Right cardiac atrium (tissue), 5 donors: ENCODE data around the gene COL21A1. TPM values are rescaled to one million over a fixed set of nuclear protein-coding genes. Genes with fewer than 3 reads are reported as not detected.

Experiments used
- ATAC-seq, 2 donors: fragments of 200-7000 bp; cut with Tn5 transposase; one replicate each; pipeline versions ENCODE4 v1.8.0 to v1.9.1; 2020; ENCODE audit warnings: moderate library complexity in 2 of 2, mild to moderate bottlenecking in 1 of 2
- DNase-seq, 3 donors: peaks; one replicate each; pipeline ENCODE4 v3.0.0-alpha.2; 2020
- H3K27ac ChIP-seq: one replicate; pipeline ENCODE4 v1.5.1; 2013; ENCODE audit warnings: mild to moderate bottlenecking, low read length, control low read depth, moderate library complexity
- H3K27me3 ChIP-seq: one replicate; pipeline ENCODE4 v1.6.1; 2013; ENCODE audit not compliant: control insufficient read depth, insufficient read depth
- H3K4me1 ChIP-seq: one replicate; pipeline ENCODE4 v1.6.1; 2013; ENCODE audit warnings: low read length; ENCODE audit not compliant: control insufficient read depth, insufficient read depth
- H3K4me3 ChIP-seq: one replicate; pipeline ENCODE4 v1.5.1; 2013; ENCODE audit warnings: low read length, control low read depth
- H3K9me3 ChIP-seq: one replicate; pipeline ENCODE4 v1.6.1; 2013; ENCODE audit warnings: low read length; ENCODE audit not compliant: control insufficient read depth
- WGBS: extraction: QIAGEN DNeasy Blood & Tissue Kit; methylation state at CpG from one replicate; pipeline ENCODE4 v1.1.7; 2013; 5-methylcytosine and 5-hydroxymethylcytosine counted together
- intact Hi-C, 4 donors: fragments of 100-400 bp; cut with DNase I; formaldehyde crosslinking; loops; one replicate each; pipeline versions ENCODE4 v1.11.0 to v1.14.0; 2022 to 2023
- polyA plus RNA-seq: library from polyadenylated mRNA; stranded (reverse); fragments of 200-250 nt; gene quantifications from one replicate; pipeline ENCODE4 v1.2.3, GENCODE V29; 2013
- total RNA-seq, 4 donors: library from RNA; stranded (reverse); fragmentation: NEBNext Ultra II Directional; extraction: Animal tissue kit (Norgen Biotek cat#: 25700); gene quantifications; one replicate each; pipeline ENCODE4 v1.2.1, GENCODE V29; 2021
- donor health status: healthy with polysubstance abuse.
- donor health status: DM: no; HTN: yes; CAD: no.
- donor health status: DM: no; HTN: no; CAD: no.
- donor health status: DM: no; HTN: yes; CAD: no; lungs with severe emphysema.
- donor health status: DM: yes; HTN: yes; CAD: no.

COL21A1 gene
- total and polyA plus RNA-seq, 5 donors = 11.1 to 25.2 (median 19.9) TPM

DNA sequence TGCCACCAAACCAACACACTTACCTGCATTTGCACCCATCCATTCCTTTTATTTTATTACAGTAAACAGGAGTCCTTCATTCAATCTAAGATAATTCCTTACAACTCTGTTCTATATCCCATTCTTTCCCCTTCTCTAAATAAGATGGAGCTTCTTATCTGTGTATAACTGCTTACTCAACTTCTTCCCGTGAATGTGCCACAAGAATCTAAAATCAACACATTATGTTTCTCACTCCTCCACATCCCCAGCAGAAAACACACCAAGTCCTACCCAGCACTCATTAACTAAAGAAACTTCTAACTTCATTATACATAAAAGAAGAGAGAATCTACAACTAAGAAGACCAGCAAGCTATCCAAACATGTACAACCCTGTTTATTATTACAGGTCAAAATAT lies 141.1 kb downstream of the COL21A1 start:
- 43% methylated on average over 1 of the region's 1 CpG for WGBS
- ATAC-seq (no peak), DNase-seq (no peak)

DNA sequence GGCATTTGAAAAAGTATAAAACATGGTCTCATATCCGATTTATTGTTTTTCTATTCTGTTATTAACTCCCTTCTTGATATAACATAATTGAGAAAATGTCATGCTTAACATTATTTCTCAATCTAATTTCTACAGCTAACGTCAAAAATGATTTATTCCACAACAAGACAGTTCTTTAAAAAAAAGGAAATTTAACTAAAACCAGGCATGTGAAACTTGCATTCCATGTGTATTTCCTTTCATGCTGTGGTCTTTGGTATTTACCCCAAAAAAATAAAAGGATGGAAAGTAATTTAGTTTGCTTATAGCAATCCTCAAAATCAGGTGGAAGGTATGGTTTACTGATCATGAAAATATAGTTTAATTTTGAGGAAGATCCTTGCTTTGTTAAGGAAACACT lies 142.8 kb downstream of the COL21A1 start:
- no peaks in the 10 kb centered on the region for H3K9me3 ChIP-seq
- H3K27me3 ChIP-seq = no peaks in the 10 kb centered on the region
- no peaks in the 10 kb centered on the region for H3K4me1 ChIP-seq
- DNase-seq (no peak), ATAC-seq (no peak)
- no peak overlapping the region for H3K4me3 ChIP-seq
- intact Hi-C loops = no loop called here
- H3K27ac ChIP-seq = no peak overlapping the region
- 76% methylated on average over 2 of the region's 2 CpGs for WGBS

More for the DNA sequence above, 141.1 kb downstream of the COL21A1 start:
- no peak overlapping the region for H3K4me3 ChIP-seq
- no peaks in the 10 kb centered on the region for H3K4me1 ChIP-seq
- H3K9me3 ChIP-seq = no peaks in the 10 kb centered on the region
- H3K27me3 ChIP-seq = no peaks in the 10 kb centered on the region
- intact Hi-C loops = no loop called here
- no peak overlapping the region for H3K27ac ChIP-seq

DNA sequence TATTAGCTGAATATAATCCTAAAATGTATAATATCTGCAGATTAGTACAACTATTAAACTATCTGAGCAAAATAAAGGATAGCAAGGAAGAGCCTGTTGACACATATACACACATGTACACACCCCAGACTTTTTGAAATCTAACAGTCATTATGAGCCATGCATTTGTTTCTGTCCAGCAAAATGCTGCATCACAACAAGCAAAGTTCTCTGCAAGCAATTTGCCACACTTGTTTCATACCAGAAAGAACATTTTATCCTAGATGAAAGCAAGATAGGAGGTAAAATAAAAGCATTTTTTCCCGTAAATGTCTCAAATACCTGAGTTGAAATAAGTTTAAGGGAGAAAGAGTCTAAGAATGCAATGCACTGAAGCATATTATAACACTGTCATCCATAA lies 145.2 kb downstream of the COL21A1 start:
- Histone ChIP-seq H3K4me1 (no peaks in the 10 kb centered on the region), H3K27me3 (no peaks in the 10 kb centered on the region), H3K27ac (no peak overlapping the region), H3K9me3 (no peaks in the 10 kb centered on the region), H3K4me3 (no peak overlapping the region)
- ATAC-seq (no peak), DNase-seq (no peak)
- WGBS = 88% methylated on average over 1 of the region's 1 CpG
- intact Hi-C loops = no loop called here

DNA sequence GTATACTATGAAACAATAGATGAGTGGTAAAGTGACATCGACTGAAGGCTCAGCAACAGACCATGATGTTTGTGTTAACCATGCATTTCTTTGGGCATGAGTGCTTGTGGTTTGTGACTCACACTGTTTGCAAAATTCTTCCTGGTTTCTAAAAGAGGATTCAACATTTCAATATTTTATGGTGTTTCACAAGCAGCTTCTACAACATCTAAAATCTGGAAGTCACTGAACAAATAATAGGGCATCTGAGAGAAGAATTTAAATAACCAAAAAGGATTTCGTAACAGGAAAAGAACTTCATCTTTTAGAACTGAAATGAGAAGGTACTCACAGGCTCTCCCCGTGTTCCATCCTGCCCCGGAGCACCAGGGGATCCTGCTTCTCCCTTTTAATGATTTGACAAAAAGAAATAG lies 146.2 kb downstream of the COL21A1 start:
- Histone ChIP-seq H3K4me1 (no peaks in the 10 kb centered on the region), H3K4me3 (no peak overlapping the region), H3K9me3 (no peaks in the 10 kb centered on the region), H3K27me3 (no peaks in the 10 kb centered on the region), H3K27ac (no peak overlapping the region)
- DNase-seq = no peak
- ATAC-seq = no peak
- 76% methylated on average over 4 of the region's 4 CpGs for WGBS
- intact Hi-C loops = no loop called here

DNA sequence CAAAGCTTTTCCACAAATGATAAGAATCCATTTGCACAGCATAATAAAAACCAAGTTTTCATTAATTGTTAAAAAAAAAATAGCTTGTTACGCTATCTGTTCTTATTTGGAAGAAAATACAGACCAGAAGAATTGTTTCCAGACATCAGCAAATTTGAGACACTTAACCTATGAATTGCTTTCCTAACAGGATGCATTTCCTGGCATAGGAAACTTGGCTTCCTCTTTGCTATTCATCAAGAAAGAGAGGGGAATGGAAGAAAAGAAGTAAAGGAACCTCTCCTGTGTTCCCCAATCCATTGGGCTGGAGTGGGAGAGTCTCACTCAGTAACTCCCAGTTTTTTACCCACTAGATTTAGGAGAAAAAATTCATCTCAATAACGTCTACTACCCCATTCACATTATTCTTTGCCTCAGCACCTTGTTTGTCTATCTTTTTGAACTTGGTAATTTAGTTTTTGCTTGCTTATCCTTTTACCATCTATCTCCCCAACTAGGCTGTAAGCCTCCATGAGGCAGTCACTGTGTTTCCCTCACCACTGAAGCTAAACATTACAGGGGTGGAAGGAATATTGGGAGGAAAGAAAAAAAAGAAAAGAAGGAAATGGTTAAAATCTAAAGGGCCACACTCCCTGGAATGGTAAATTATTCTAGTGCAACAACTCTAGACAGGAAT lies 150.3 kb downstream of the COL21A1 start:
- no peak for ATAC-seq
- no peak for DNase-seq
- WGBS = 64% methylated on average over 2 of the region's 2 CpGs
- Histone ChIP-seq H3K9me3 (no peaks in the 10 kb centered on the region), H3K27me3 (no peaks in the 10 kb centered on the region), H3K4me1 (no peaks in the 10 kb centered on the region), H3K27ac (no peak overlapping the region), H3K4me3 (no peak overlapping the region)
- intact Hi-C loops = no loop called here

DNA sequence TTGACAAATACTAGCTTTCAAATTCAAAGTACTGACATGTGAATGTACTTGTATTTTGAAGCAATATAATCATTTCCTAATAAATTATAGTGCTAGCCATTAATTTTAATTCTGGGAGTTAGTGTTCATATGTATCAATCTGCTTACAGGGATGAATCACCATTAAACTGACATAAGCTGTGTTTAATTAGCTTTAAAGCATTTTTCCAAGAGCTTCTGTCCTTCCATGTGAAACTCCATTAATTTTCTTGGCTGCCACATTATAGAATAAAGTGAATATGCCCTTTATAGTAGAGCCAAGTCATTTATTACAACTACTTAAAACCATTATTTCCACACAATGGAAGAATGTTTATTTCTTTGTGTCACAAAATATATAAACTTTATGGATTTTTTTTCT lies 150.8 kb downstream of the COL21A1 start:
- no peaks in the 10 kb centered on the region for H3K9me3 ChIP-seq
- DNase-seq (no peak), ATAC-seq (no peak)
- H3K27ac ChIP-seq = no peak overlapping the region
- H3K27me3 ChIP-seq = no peaks in the 10 kb centered on the region
- no peaks in the 10 kb centered on the region for H3K4me1 ChIP-seq
- intact Hi-C loops = no loop called here
- no peak overlapping the region for H3K4me3 ChIP-seq

DNA sequence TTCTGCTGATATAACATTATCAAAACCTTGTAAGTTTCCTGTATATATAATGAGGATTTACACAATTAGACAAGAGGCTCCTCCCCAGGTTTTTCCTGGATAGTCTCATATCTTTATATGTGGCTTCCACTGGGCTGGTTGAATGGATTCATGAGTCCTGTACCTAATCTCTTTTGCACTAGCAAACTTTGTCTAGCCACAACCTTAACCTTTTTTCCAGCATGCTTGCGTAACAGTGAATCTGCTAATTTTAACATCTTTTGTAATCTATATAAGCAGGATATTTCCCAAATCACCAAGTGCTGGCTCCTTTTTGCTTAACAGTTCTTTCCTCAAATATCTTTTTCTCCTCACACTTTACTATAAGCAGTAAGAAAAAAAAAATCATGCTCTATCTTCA lies 153.6 kb downstream of the COL21A1 start:
- 92% methylated on average over 1 of the region's 1 CpG for WGBS
- ATAC-seq = no peak

DNA sequence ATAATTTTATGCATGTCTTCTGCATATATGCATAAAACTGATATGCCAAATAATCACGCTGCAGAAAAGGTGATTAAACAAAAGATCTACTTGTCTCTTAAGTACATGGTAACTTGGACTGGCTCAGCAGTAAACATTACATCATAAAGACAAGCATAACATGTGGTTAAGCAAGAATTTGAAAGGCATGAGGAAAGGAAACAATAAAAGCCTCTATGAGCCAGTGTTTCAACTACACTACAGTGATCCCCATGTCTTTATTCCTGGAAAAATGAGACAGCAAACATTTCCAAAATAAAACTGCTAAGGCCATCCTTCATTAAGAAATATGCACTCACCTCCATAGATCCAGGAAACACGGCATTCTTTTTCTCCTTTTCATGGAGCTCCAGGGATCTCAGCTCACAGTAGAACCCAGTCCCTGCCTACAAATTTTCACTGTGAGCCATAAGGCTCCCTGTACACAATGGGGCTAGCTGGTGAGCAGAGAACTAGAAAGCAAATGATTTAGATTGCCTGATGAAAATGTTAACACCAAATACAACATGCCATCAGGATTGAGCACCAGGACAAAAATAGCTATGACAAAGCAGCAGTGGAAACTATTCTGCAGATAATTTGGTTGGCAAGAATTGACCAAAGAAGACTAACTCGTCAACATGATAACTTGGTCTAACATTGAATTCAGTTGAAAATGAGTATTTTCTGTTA lies 156.1 kb downstream of the COL21A1 start:
- H3K27me3 ChIP-seq = no peaks in the 10 kb centered on the region
- peak overlapping the region; percentile 86 for H3K27ac ChIP-seq
- WGBS = 42% methylated on average over 3 of the region's 3 CpGs
- H3K9me3 ChIP-seq = no peaks in the 10 kb centered on the region
- peak; percentile 60 to 63 for ATAC-seq
- DNase-seq = no peak
- H3K4me1 ChIP-seq = peaks cover 2% of the 10 kb centered on the region
- H3K4me3 ChIP-seq = peak overlapping the region; percentile 48
- intact Hi-C loops = no loop called here

More for the DNA sequence above, 153.6 kb downstream of the COL21A1 start:
- Histone ChIP-seq H3K4me1 (no peaks in the 10 kb centered on the region), H3K9me3 (no peaks in the 10 kb centered on the region), H3K4me3 (no peak overlapping the region), H3K27ac (no peak overlapping the region), H3K27me3 (no peaks in the 10 kb centered on the region)
- DNase-seq = no peak
- intact Hi-C loops = no loop called here

DNA sequence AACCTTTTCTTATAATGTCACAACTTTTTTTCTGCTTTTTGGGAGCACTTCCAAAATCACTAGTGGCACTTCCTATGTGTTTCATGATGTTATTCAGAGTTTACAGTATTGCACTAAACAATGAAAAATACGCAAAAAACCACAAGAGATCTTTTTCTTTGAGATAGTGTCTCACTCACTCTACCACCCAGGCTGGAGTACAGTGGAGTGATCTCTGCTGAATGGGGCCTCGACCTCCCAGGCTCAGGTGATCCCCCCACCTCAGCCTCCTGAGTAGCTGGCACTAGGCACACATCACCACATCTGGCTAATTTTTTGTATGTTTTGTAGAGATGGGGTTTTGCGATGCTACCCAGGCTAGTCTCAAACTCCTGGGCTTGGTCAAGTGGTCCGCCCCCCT lies 158.7 kb downstream of the COL21A1 start:
- H3K27me3 ChIP-seq = no peaks in the 10 kb centered on the region
- peak in 1 of 3 donors; percentile 28 for DNase-seq
- WGBS = 88% methylated on average over 4 of the region's 4 CpGs
- H3K4me1 ChIP-seq = peaks cover 2% of the 10 kb centered on the region
- no peak for ATAC-seq
- H3K4me3 ChIP-seq = no peak overlapping the region
- no peaks in the 10 kb centered on the region for H3K9me3 ChIP-seq
- no peak overlapping the region for H3K27ac ChIP-seq
- intact Hi-C loops = no loop called here

DNA sequence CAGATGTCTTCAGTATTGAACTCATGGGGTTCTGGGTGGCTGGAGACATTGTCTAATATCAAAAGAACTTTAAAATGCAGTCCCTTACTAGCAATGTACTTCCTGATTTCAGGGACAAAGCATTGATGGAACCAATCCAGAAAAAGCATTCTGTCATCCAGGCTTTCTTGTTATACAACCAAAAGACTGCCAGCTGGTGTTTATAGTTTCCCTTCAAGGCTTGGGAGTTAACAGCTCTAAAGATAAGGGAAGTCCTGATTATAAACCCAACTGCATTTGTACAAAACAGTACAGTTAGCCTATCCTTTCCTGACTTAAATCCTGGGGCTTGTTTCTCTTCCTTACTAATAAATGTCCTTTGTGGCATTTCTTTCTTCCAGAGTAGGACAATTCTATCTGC lies 160.0 kb downstream of the COL21A1 start:
- Histone ChIP-seq H3K27me3 (no peaks in the 10 kb centered on the region), H3K27ac (no peak overlapping the region), H3K4me1 (peaks cover 2% of the 10 kb centered on the region), H3K4me3 (no peak overlapping the region), H3K9me3 (no peaks in the 10 kb centered on the region)
- ATAC-seq = peak; percentile 21 to 76
- no peak for DNase-seq
- intact Hi-C loops = no loop called here

DNA sequence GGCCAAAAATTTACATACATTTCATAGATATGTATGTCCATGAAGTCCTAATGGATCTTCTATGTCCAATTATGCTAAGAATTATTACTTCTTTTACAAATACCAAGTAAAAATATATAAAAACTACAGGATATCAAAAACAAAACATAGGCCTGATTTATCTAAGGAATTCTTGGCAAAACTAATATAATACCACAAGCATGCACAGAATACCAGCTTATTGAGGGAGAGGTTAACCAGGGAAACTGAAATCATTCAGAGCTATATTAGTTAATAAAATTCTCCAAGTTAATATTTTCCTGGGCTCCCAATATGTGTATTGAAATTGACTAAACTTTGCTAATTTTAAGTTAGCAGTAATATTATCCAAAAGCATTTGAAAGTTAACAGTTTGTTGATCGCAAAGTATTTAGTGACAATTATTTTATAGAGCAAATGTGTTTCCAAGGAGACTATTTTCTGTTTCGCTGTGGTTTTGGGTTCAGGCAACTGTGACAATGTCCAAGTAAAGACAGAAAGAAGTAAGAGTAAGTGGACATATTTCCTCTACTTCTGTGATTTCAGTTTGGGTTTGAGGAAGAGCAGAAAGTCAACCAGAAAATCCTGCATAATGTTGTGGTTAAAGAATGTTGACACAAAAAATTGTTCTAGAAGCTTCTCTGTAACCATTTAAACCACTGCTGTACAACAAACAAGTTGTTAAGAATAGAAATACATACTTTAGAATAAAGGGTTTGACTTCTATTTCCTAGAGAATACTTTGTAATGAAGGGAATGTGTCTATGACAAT lies 167.4 kb downstream of the COL21A1 start:
- intact Hi-C loops = no loop called here
- 91% methylated on average over 2 of the region's 2 CpGs for WGBS
- ATAC-seq = no peak
- no peaks in the 10 kb centered on the region for H3K27me3 ChIP-seq
- H3K27ac ChIP-seq = no peak overlapping the region
- no peak overlapping the region for H3K4me3 ChIP-seq
- DNase-seq = no peak
- H3K4me1 ChIP-seq = no peaks in the 10 kb centered on the region
- H3K9me3 ChIP-seq = no peaks in the 10 kb centered on the region
